ENCODE results near the gene CEBPZOS.

CEBPZOS gene

DNA sequence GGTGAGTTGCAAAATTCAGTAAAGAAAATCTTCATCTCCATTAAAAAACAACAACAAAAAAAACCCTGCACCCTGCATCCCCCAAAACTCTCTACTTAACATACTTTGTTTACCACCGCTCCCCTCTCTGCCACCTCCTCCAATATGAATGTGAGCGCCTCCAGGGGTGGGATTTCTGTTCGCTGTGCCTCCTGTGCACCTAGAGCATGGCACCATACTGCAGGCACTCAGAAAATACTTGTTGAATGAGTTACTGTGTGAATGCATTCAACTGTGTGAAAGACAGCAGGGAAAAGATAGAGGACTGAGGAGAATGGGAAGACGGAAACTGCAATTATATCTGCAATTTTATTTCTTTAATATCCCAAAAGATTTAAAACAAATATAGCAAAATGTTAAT lies 30.6 kb downstream of the CEBPZOS start:
- 100% methylated on average over 3 of the region's 4 CpGs for WGBS
- no peak overlapping the region for H3K18ac ChIP-seq (ENCODE audit: low read depth in 1 of 2, low read length in 2 of 2)
- H3K14ac ChIP-seq (ENCODE audit: low read length in 2 of 2): no peak overlapping the region
- peaks cover 4 to 48% of the 10 kb centered on the region in 2 experiments for H3K36me3 ChIP-seq (ENCODE audit: control insufficient read depth in 1 of 2, insufficient read depth in 2 of 2, low read depth in 1 of 2, low read length in 2 of 2)
- H2BK12ac ChIP-seq (ENCODE audit: low read length in 2 of 2): no peak overlapping the region
- no peak for DNase-seq
- no peaks in the 10 kb centered on the region for H3K9me3 ChIP-seq (ENCODE audit: control insufficient read depth, low read length)
- no peak overlapping the region for H2BK120ac ChIP-seq (ENCODE audit: low read depth, low read length)
- no peak overlapping the region for H2AK5ac ChIP-seq (ENCODE audit: low read length, severe bottlenecking)
- H4K8ac ChIP-seq (ENCODE audit: low read length): no peak overlapping the region
- H3K4me3 ChIP-seq (ENCODE audit: insufficient read depth in 1 of 2, low read depth in 1 of 2, low read length in 2 of 2): no peak overlapping the region
- H3K27me3 ChIP-seq (ENCODE audit: control insufficient read depth in 1 of 2, insufficient read depth in 1 of 2, low read length in 2 of 2): no peaks in the 10 kb centered on the region
- no peak overlapping the region for H3K9ac ChIP-seq (ENCODE audit: low read length)
- H3K79me1 ChIP-seq (replicated peaks; ENCODE audit: low read length, poor library complexity, severe bottlenecking): peaks cover 9% of the 10 kb centered on the region
- no peak overlapping the region for H3K4ac ChIP-seq (ENCODE audit: low read depth in 1 of 2, low read length in 2 of 2)
- no peak overlapping the region for H2BK15ac ChIP-seq (ENCODE audit: low read depth, poor library complexity, severe bottlenecking)
- no peak overlapping the region for H2BK5ac ChIP-seq (ENCODE audit: low read depth, low read length, poor library complexity, severe bottlenecking)
- H2AFZ ChIP-seq (ENCODE audit: low read depth, low read length): no peak overlapping the region
- no peak overlapping the region for H3K27ac ChIP-seq (ENCODE audit: low read length, poor library complexity, severe bottlenecking)
- H4K91ac ChIP-seq (ENCODE audit: low read length): no peak overlapping the region
- H3K4me2 ChIP-seq (ENCODE audit: low read length, poor library complexity, severe bottlenecking): no peak overlapping the region
- H3K23ac ChIP-seq (ENCODE audit: low read length in 2 of 2): no peak overlapping the region
- H3K4me1 ChIP-seq (ENCODE audit: control insufficient read depth, insufficient read depth, low read depth, low read length): peaks cover 5% of the 10 kb centered on the region

DNA sequence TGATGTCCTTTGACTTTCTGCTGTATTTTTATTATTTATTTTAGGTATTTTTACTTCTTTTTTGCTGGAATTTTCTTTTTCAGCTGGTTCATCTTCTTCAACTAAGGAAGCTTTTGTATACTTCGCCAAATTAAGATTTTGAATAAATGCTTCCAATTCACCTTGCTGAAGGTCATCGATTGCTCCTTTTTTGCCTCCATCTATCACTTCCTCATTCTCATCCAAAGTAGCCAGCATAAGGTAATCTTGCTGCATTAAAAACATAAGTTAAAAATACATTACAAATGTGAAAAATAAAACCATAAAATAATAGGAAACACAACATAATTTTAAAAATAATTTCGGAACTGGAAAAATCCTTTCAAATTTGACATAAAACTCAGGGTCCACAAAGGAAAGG lies 32.5 kb downstream of the CEBPZOS start:
- H2BK15ac ChIP-seq (ENCODE audit: low read depth, poor library complexity, severe bottlenecking): no peak overlapping the region
- H3K4ac ChIP-seq (ENCODE audit: low read depth in 1 of 2, low read length in 2 of 2): no peak overlapping the region
- no peak overlapping the region for H3K4me2 ChIP-seq (ENCODE audit: low read length, poor library complexity, severe bottlenecking)
- peaks cover 12% of the 10 kb centered on the region for H3K79me1 ChIP-seq (replicated peaks; ENCODE audit: low read length, poor library complexity, severe bottlenecking)
- WGBS: 100% methylated on average over 3 of the region's 3 CpGs
- H3K4me1 ChIP-seq (ENCODE audit: control insufficient read depth, insufficient read depth, low read depth, low read length): peaks cover 13% of the 10 kb centered on the region
- H3K14ac ChIP-seq (ENCODE audit: low read length in 2 of 2): no peak overlapping the region
- no peak overlapping the region for H2AK5ac ChIP-seq (ENCODE audit: low read length, severe bottlenecking)
- no peak overlapping the region for H3K4me3 ChIP-seq (ENCODE audit: insufficient read depth in 1 of 2, low read depth in 1 of 2, low read length in 2 of 2)
- no peak overlapping the region for H3K9ac ChIP-seq (ENCODE audit: low read length)
- H3K23ac ChIP-seq (ENCODE audit: low read length in 2 of 2): no peak overlapping the region
- H3K36me3 ChIP-seq (ENCODE audit: control insufficient read depth in 1 of 2, insufficient read depth in 2 of 2, low read depth in 1 of 2, low read length in 2 of 2): peaks cover 4 to 32% of the 10 kb centered on the region in 2 experiments
- no peak overlapping the region for H2AFZ ChIP-seq (ENCODE audit: low read depth, low read length)
- H3K18ac ChIP-seq (ENCODE audit: low read depth in 1 of 2, low read length in 2 of 2): no peak overlapping the region
- no peak overlapping the region for H3K27ac ChIP-seq (ENCODE audit: low read length, poor library complexity, severe bottlenecking)
- no peak overlapping the region for H4K91ac ChIP-seq (ENCODE audit: low read length)
- DNase-seq: no peak
- no peak overlapping the region for H2BK12ac ChIP-seq (ENCODE audit: low read length in 2 of 2)
- H3K9me3 ChIP-seq (ENCODE audit: control insufficient read depth, low read length): no peaks in the 10 kb centered on the region
- no peak overlapping the region for H2BK120ac ChIP-seq (ENCODE audit: low read depth, low read length)
- H3K27me3 ChIP-seq (ENCODE audit: control insufficient read depth in 1 of 2, insufficient read depth in 1 of 2, low read length in 2 of 2): no peaks in the 10 kb centered on the region
- no peak overlapping the region for H2BK5ac ChIP-seq (ENCODE audit: low read depth, low read length, poor library complexity, severe bottlenecking)
- H4K8ac ChIP-seq (ENCODE audit: low read length): no peak overlapping the region

DNA sequence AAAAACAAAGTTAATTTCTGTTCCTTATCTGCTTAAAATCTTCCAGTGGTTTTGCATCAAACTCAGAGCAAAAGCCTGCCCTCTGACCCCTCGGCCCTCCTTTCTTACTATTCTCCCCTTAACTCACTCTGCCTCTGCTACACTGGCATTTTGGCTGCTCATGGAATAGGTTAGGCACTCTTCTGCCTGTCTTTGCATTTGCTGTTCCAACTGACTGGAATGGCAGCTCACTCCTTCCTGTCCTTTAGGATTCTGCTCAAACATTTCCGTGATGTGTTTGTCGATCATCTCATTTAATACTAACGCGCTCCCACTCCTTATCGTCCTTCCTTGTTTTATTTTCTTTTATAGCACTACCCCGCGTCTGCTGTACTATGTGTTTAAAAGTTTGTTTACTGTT lies 34.3 kb downstream of the CEBPZOS start:
- Histone ChIP-seq H3K14ac (ENCODE audit: low read length in 2 of 2) (no peak overlapping the region), H2BK5ac (ENCODE audit: low read depth, low read length, poor library complexity, severe bottlenecking) (no peak overlapping the region), H3K18ac (ENCODE audit: low read depth in 1 of 2, low read length in 2 of 2) (no peak overlapping the region), H2BK15ac (ENCODE audit: low read depth, poor library complexity, severe bottlenecking) (no peak overlapping the region), H4K91ac (ENCODE audit: low read length) (no peak overlapping the region), H3K23ac (ENCODE audit: low read length in 2 of 2) (no peak overlapping the region), H4K8ac (ENCODE audit: low read length) (no peak overlapping the region), H3K36me3 (ENCODE audit: control insufficient read depth in 1 of 2, insufficient read depth in 2 of 2, low read depth in 1 of 2, low read length in 2 of 2) (peaks cover 4 to 38% of the 10 kb centered on the region in 2 experiments), H3K9ac (ENCODE audit: low read length) (peak overlapping the region; percentile 99), H2BK120ac (ENCODE audit: low read depth, low read length) (no peak overlapping the region), H3K4me3 (ENCODE audit: insufficient read depth in 1 of 2, low read depth in 1 of 2, low read length in 2 of 2) (peak overlapping the region in 1 of 2 experiments; percentile 95), H2AK5ac (ENCODE audit: low read length, severe bottlenecking) (peak overlapping the region; percentile 65), H3K79me1 (replicated peaks; ENCODE audit: low read length, poor library complexity, severe bottlenecking) (peaks cover 15% of the 10 kb centered on the region), H3K4ac (ENCODE audit: low read depth in 1 of 2, low read length in 2 of 2) (no peak overlapping the region), H3K27ac (ENCODE audit: low read length, poor library complexity, severe bottlenecking) (no peak overlapping the region), H3K9me3 (ENCODE audit: control insufficient read depth, low read length) (no peaks in the 10 kb centered on the region), H2BK12ac (ENCODE audit: low read length in 2 of 2) (no peak overlapping the region), H3K27me3 (ENCODE audit: control insufficient read depth in 1 of 2, insufficient read depth in 1 of 2, low read length in 2 of 2) (no peaks in the 10 kb centered on the region), H3K4me2 (ENCODE audit: low read length, poor library complexity, severe bottlenecking) (peak overlapping the region; percentile 78), H3K4me1 (ENCODE audit: control insufficient read depth, insufficient read depth, low read depth, low read length) (peaks cover 13% of the 10 kb centered on the region), H2AFZ (ENCODE audit: low read depth, low read length) (no peak overlapping the region)
- 0% methylated on average over 5 of the region's 8 CpGs for WGBS
- DNase-seq: peak; percentile 35

DNA sequence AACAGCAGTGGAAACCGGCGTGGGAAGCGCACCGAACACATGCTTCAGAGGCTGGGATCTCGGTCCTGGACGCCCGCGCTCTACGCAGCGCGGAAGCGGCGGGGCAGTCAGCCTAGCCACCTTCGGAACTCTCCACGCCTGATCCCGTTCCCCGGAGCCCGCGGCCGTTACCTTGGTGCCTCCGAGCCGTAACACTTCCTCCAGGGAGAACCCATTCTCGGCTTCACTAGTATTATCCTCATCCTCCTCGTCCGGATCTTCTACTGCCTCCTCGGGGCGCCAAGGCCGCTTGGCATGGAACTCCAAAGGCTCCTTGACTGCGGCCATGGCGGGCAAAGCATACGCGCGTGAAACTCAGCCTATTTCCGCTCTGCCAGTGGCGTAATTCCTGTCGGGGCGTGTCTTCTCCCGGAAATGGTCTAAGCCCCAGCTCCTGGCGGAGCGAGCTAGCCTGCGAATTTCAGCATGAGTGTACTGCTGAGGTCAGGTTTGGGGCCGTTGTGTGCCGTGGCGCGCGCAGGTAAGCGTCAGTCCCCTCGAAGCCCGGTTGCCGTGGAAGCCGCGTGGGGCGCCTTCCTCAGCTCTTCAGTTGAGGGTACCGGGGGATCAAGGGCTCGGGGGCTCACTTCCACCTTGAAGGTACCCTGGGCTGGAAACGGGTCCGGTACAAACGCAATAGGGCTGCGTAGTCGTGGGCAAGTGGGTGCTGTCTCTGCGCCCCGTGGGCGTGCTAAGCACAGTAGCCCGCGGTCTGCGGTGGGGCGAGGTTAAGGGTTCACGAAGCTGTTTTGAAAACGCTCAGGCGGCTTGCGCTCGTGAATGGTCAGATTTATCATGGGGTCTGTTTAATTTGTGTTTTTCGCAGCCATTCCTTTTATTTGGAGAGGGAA lies 35.2 kb downstream of the CEBPZOS start, which contains the start of the genes CEBPZ and NDUFAF7:
TSS of gene CEBPZ (minus strand) at position 356 of the 890 bp plus-strand sequence. CDS start at position 327, 29 bp downstream.
TSS of gene NDUFAF7 (plus strand) at position 418 of the 890 bp plus-strand sequence. CDS start at position 466, 48 bp downstream.
- H3K79me1 ChIP-seq (replicated peaks; ENCODE audit: low read length, poor library complexity, severe bottlenecking): peaks cover 15% of the 10 kb centered on the region
- H3K4ac ChIP-seq (ENCODE audit: low read depth in 1 of 2, low read length in 2 of 2): peak within 1 kb of the TSS; percentile 90 to 98
- H3K9me3 ChIP-seq (ENCODE audit: control insufficient read depth, low read length): no peaks in the 10 kb centered on the region
- peak within 1 kb of the TSS; percentile 65 for H2BK15ac ChIP-seq (ENCODE audit: low read depth, poor library complexity, severe bottlenecking)
- H3K4me2 ChIP-seq (ENCODE audit: low read length, poor library complexity, severe bottlenecking): peak within 1 kb of the TSS; percentile 100
- H3K9ac ChIP-seq (ENCODE audit: low read length): peak within 1 kb of the TSS; percentile 99
- peak within 1 kb of the TSS; percentile 93 to 97 for H3K18ac ChIP-seq (ENCODE audit: low read depth in 1 of 2, low read length in 2 of 2)
- peak within 1 kb of the TSS; percentile 87 for H2BK120ac ChIP-seq (ENCODE audit: low read depth, low read length)
- H4K91ac ChIP-seq (ENCODE audit: low read length): peak within 1 kb of the TSS; percentile 87
- peak within 1 kb of the TSS; percentile 93 for H2AFZ ChIP-seq (ENCODE audit: low read depth, low read length)
- H3K27me3 ChIP-seq (ENCODE audit: control insufficient read depth in 1 of 2, insufficient read depth in 1 of 2, low read length in 2 of 2): no peaks in the 10 kb centered on the region
- peaks cover 13% of the 10 kb centered on the region for H3K4me1 ChIP-seq (ENCODE audit: control insufficient read depth, insufficient read depth, low read depth, low read length)
- WGBS: under 1% methylated on average over 73 of the region's 73 CpGs
- peak within 1 kb of the TSS in 1 of 2 experiments; percentile 50 for H3K23ac ChIP-seq (ENCODE audit: low read length in 2 of 2)
- peak within 1 kb of the TSS in 1 of 2 experiments; percentile 84 for H2BK12ac ChIP-seq (ENCODE audit: low read length in 2 of 2)
- DNase-seq: peak; percentile 96
- H2AK5ac ChIP-seq (ENCODE audit: low read length, severe bottlenecking): peak within 1 kb of the TSS; percentile 65
- H4K8ac ChIP-seq (ENCODE audit: low read length): peak within 1 kb of the TSS; percentile 98
- H3K27ac ChIP-seq (ENCODE audit: low read length, poor library complexity, severe bottlenecking): peak within 1 kb of the TSS; percentile 96
- H3K14ac ChIP-seq (ENCODE audit: low read length in 2 of 2): peak within 1 kb of the TSS in 1 of 2 experiments; percentile 87
- H2BK5ac ChIP-seq (ENCODE audit: low read depth, low read length, poor library complexity, severe bottlenecking): peak within 1 kb of the TSS; percentile 93
- H3K36me3 ChIP-seq (ENCODE audit: control insufficient read depth in 1 of 2, insufficient read depth in 2 of 2, low read depth in 1 of 2, low read length in 2 of 2): peaks cover 4 to 38% of the 10 kb centered on the region in 2 experiments
- peak within 1 kb of the TSS; percentile 88 to 95 for H3K4me3 ChIP-seq (ENCODE audit: insufficient read depth in 1 of 2, low read depth in 1 of 2, low read length in 2 of 2)

Data from mesenchymal stem cell (in vitro differentiated cells and primary cell).